GM21825 (cell line): Measurements from ENCODE around the gene XAB2.

Experiments used
- ATAC-seq: cut with Tn5 transposase; IDR thresholded peaks from one replicate; pipeline ENCODE4 v1.9.1; 2021; ENCODE audit warnings: mild to moderate bottlenecking, moderate library complexity; ENCODE audit not compliant: unreplicated experiment

Gene XAB2

GRCh38 chr19:7629347-7630054 is at the start of gene XAB2, which contains the start of gene PET100:
XAB2 (minus strand) TSS chr19:7629545; CDS start chr19:7629527, 18 bp downstream.
PET100 (plus strand) TSS chr19:7629793; CDS start chr19:7629834, 41 bp downstream.
- ATAC-seq, result peak; percentile 86

GRCh38 chr19:7677669-7678311 is 48.4 kb upstream of the XAB2 start:
- no peak for ATAC-seq

- ATAC-seq, result no peak
These were observed 47.5 kb upstream of the XAB2 start, which contains the start of gene MCEMP1 for GRCh38 chr19:7676854-7677253. MCEMP1 (plus strand) TSS chr19:7677090; CDS start chr19:7677121, 31 bp downstream.

- ATAC-seq, result no peak
These were observed 47.0 kb upstream of the XAB2 start for GRCh38 chr19:7676376-7676775.

GRCh38 chr19:7674010-7675005 is 45.0 kb upstream of the XAB2 start:
- no peak for ATAC-seq

GRCh38 chr19:7672522-7672921 is 43.2 kb upstream of the XAB2 start:
- no peak for ATAC-seq

- ATAC-seq, result no peak
These were observed 41.4 kb upstream of the XAB2 start for GRCh38 chr19:7670790-7671189.

GRCh38 chr19:7670150-7670783 is 40.9 kb upstream of the XAB2 start:
- ATAC-seq, result no peak

- ATAC-seq, result no peak
These were observed 40.3 kb upstream of the XAB2 start for GRCh38 chr19:7669641-7670040.

GRCh38 chr19:7668842-7669241 is 39.5 kb upstream of the XAB2 start, which contains the start of gene RETN:
RETN (plus strand) TSS chr19:7669049; CDS start chr19:7669327, 278 bp downstream.
- no peak for ATAC-seq

- ATAC-seq, result no peak
These were observed 35.7 kb upstream of the XAB2 start for GRCh38 chr19:7665076-7665475.

- no peak for ATAC-seq
These were observed 34.4 kb upstream of the XAB2 start for GRCh38 chr19:7663706-7664105.

- ATAC-seq, result no peak
These were observed 33.3 kb upstream of the XAB2 start for GRCh38 chr19:7662657-7663056.

- no peak for ATAC-seq
These were observed 32.6 kb upstream of the XAB2 start for GRCh38 chr19:7661744-7662538.

- peak; percentile 70 for ATAC-seq
These were observed 28.9 kb upstream of the XAB2 start for GRCh38 chr19:7658219-7658686.

GRCh38 chr19:7657131-7657751 is 27.9 kb upstream of the XAB2 start:
- ATAC-seq, result no peak

- no peak for ATAC-seq
These were observed 26.2 kb upstream of the XAB2 start for GRCh38 chr19:7655581-7655980.

GRCh38 chr19:7654401-7654800 is 25.1 kb upstream of the XAB2 start:
- no peak for ATAC-seq

GRCh38 chr19:7652061-7652641 is 22.8 kb upstream of the XAB2 start:
- ATAC-seq, result no peak
